ENCODE data around the gene ARHGAP26.
"Not testable (repeated sequence)": the region's sequence is repeated elsewhere in the genome, so short reads cannot be mapped to it uniquely, and the experiment has no call there.

The ARHGAP26 gene

GRCh38 chr5:142941245-142941644 lies 171.1 kb downstream of the ARHGAP26 start:
- DNase-seq: no peak

- DNase-seq: no peak
Measured at GRCh38 chr5:142942901-142943300, 172.7 kb downstream of the ARHGAP26 start.

- no peak for DNase-seq
Measured at GRCh38 chr5:142944140-142944539, 174.0 kb downstream of the ARHGAP26 start.

- DNase-seq: no peak
Measured at GRCh38 chr5:142945321-142945720, 175.1 kb downstream of the ARHGAP26 start.

GRCh38 chr5:142945845-142946244 lies 175.7 kb downstream of the ARHGAP26 start:
- DNase-seq: no peak

GRCh38 chr5:142946547-142947426 lies 176.6 kb downstream of the ARHGAP26 start:
- no peak for DNase-seq

- no peak for DNase-seq
Measured at GRCh38 chr5:142947427-142947709, 177.2 kb downstream of the ARHGAP26 start.

GRCh38 chr5:142952229-142952628 lies 182.1 kb downstream of the ARHGAP26 start:
- no peak for DNase-seq

- DNase-seq: not testable (repeated sequence)
Measured at GRCh38 chr5:142952871-142953270, 182.7 kb downstream of the ARHGAP26 start.

GRCh38 chr5:142954455-142954854 lies 184.3 kb downstream of the ARHGAP26 start:
- DNase-seq: no peak

- DNase-seq: no peak
Measured at GRCh38 chr5:142955628-142956027, 185.5 kb downstream of the ARHGAP26 start.

- no peak for DNase-seq
Measured at GRCh38 chr5:142957528-142957927, 187.4 kb downstream of the ARHGAP26 start.

- DNase-seq: no peak
Measured at GRCh38 chr5:142958944-142959682, 188.9 kb downstream of the ARHGAP26 start.

GRCh38 chr5:142959683-142960657 lies 189.8 kb downstream of the ARHGAP26 start:
- no peak for DNase-seq

- no peak for DNase-seq
Measured at GRCh38 chr5:142961440-142962173, 191.4 kb downstream of the ARHGAP26 start.

- no peak for DNase-seq
Measured at GRCh38 chr5:142962174-142962533, 192.0 kb downstream of the ARHGAP26 start.

GRCh38 chr5:142965258-142966120 lies 195.3 kb downstream of the ARHGAP26 start:
- not testable (repeated sequence) for DNase-seq

- DNase-seq: no peak
Measured at GRCh38 chr5:142966121-142966420, 195.9 kb downstream of the ARHGAP26 start.

- DNase-seq: no peak
Measured at GRCh38 chr5:142969186-142969585, 199.0 kb downstream of the ARHGAP26 start.

GRCh38 chr5:142969624-142970439 lies 199.7 kb downstream of the ARHGAP26 start:
- DNase-seq: no peak

All from activated CD4-positive, alpha-beta T cell treated with anti-CD3 and anti-CD28 coated beads for 1 hour (primary cell).